Measurements from ENCODE around the gene DMD.

Gene DMD

DNA sequence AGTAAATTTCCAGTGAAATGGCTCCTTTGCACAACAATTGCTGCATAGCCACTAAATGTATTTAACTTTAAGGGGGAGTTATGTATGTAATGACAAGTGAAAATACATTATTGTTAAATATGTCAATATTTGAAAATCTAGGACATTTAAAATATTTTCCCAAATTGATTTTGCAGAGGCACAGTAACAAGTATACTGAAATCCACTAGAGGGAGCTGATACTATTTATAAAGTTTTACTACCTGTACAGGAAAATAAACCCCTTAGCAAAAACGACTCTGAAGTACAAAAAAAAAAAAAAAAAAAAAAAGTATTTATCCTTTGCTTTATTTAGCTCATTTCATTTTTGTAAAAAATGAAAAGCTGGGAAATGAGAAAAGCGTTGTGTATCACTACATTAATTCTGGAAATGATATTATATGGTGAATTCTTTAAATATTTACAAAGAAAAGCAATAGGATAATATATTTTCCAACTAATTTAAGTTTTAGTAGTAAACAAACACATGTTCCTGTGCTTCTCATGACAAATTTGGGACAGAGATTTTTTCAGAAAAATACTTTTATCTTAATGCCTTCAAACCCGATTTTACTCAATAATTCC lies 727.7 kb downstream of the DMD start:
- TF ChIP-seq TAF1 (IDR thresholded peaks at IDR 0.05; ENCODE audit: borderline replicate concordance, insufficient read depth, low read length) = no peak
- TF ChIP-seq SIN3A (IDR thresholded peaks at IDR 0.05; ENCODE audit: borderline replicate concordance, insufficient read depth, low read length) = no peak

DNA sequence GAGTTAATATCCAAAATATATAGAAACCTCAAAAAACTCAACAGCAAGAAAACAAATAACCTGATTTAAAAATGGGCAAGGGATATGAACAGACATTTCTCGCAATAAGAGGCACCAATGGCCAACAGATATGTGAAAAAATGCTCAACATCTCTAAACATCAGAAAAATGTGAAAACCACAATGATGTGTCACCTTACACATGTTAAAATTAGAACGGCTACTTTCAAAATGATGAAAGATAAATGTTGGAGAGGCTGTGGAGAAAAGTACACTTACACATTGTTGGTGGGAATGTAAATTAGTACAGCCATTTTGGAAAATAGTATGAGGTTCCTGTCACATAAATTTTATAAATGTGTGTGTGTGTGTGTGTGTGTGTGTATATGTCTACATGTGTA lies 731.3 kb downstream of the DMD start:
- TF ChIP-seq FOXP2 (optimal IDR thresholded peaks at IDR 0.05; ENCODE audit: borderline replicate concordance, extremely low read depth, extremely low read length, insufficient read depth) (no peak), SIN3A (IDR thresholded peaks at IDR 0.05; ENCODE audit: borderline replicate concordance, insufficient read depth, low read length) (no peak), POLR2AphosphoS5 (IDR thresholded peaks at IDR 0.05; ENCODE audit: low read depth, low read length) (no peak), TAF1 (IDR thresholded peaks at IDR 0.05; ENCODE audit: borderline replicate concordance, insufficient read depth, low read length) (no peak)
- TF ChIP-seq, protein P1, sequence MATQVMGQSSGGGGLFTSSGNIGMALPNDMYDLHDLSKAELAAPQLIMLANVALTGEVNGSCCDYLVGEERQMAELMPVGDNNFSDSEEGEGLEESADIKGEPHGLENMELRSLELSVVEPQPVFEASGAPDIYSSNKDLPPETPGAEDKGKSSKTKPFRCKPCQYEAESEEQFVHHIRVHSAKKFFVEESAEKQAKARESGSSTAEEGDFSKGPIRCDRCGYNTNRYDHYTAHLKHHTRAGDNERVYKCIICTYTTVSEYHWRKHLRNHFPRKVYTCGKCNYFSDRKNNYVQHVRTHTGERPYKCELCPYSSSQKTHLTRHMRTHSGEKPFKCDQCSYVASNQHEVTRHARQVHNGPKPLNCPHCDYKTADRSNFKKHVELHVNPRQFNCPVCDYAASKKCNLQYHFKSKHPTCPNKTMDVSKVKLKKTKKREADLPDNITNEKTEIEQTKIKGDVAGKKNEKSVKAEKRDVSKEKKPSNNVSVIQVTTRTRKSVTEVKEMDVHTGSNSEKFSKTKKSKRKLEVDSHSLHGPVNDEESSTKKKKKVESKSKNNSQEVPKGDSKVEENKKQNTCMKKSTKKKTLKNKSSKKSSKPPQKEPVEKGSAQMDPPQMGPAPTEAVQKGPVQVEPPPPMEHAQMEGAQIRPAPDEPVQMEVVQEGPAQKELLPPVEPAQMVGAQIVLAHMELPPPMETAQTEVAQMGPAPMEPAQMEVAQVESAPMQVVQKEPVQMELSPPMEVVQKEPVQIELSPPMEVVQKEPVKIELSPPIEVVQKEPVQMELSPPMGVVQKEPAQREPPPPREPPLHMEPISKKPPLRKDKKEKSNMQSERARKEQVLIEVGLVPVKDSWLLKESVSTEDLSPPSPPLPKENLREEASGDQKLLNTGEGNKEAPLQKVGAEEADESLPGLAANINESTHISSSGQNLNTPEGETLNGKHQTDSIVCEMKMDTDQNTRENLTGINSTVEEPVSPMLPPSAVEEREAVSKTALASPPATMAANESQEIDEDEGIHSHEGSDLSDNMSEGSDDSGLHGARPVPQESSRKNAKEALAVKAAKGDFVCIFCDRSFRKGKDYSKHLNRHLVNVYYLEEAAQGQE (IDR thresholded peaks at IDR 0.05; ENCODE audit: insufficient read depth in 1 of 2, low read depth in 2 of 2, low read length in 2 of 2) = no peak

DNA sequence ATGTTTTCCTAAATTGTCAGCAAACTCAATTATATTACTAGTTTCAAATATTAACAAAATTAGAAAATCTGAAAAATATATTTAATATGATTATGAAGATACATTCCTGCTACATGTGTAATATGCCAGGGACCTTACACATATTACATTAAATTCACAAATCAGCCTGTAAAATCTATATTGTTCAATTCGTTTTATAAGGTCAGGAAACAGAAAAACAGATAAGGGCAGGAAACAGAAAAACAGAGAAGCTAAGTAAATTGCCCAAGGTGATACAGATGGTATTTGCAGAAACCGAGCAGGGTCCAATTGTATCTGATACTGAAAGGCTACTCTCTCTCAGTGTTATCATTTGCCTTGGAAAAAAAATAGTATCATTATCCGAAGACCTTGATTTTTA lies 739.0 kb downstream of the DMD start:
- no peak for TF ChIP-seq POLR2AphosphoS5 (IDR thresholded peaks at IDR 0.05; ENCODE audit: low read depth, low read length)
- TF ChIP-seq, protein P1 (IDR thresholded peaks at IDR 0.05; ENCODE audit: insufficient read depth in 1 of 2, low read depth in 2 of 2, low read length in 2 of 2) = no peak
- no peak for TF ChIP-seq TAF1 (IDR thresholded peaks at IDR 0.05; ENCODE audit: borderline replicate concordance, insufficient read depth, low read length)
- no peak for TF ChIP-seq FOXP2 (optimal IDR thresholded peaks at IDR 0.05; ENCODE audit: borderline replicate concordance, extremely low read depth, extremely low read length, insufficient read depth)
- no peak for TF ChIP-seq SIN3A (IDR thresholded peaks at IDR 0.05; ENCODE audit: borderline replicate concordance, insufficient read depth, low read length)

DNA sequence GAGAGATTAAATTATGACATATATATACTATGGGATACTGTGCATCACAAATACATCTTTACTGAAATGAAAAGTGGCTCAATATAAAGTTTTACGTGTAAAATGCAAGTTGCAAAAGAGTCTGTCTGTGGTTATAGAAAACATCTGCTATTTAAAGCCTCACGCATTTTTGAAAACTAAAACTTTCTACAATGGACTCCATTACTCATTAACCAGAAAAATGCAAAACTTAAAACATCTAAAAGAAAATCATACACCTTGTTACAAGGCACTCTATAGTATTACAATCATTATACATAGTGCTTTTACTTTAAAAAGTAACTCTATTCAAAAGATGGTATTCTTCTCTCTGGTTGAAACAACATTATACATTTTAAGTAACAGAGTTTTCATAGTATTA lies 755.6 kb downstream of the DMD start:
- TF ChIP-seq SIN3A (IDR thresholded peaks at IDR 0.05; ENCODE audit: borderline replicate concordance, insufficient read depth, low read length) (no peak), FOXP2 (optimal IDR thresholded peaks at IDR 0.05; ENCODE audit: borderline replicate concordance, extremely low read depth, extremely low read length, insufficient read depth) (no peak), POLR2AphosphoS5 (IDR thresholded peaks at IDR 0.05; ENCODE audit: low read depth, low read length) (no peak), TAF1 (IDR thresholded peaks at IDR 0.05; ENCODE audit: borderline replicate concordance, insufficient read depth, low read length) (no peak)
- TF ChIP-seq, protein P1 (IDR thresholded peaks at IDR 0.05; ENCODE audit: insufficient read depth in 1 of 2, low read depth in 2 of 2, low read length in 2 of 2) = no peak

DNA sequence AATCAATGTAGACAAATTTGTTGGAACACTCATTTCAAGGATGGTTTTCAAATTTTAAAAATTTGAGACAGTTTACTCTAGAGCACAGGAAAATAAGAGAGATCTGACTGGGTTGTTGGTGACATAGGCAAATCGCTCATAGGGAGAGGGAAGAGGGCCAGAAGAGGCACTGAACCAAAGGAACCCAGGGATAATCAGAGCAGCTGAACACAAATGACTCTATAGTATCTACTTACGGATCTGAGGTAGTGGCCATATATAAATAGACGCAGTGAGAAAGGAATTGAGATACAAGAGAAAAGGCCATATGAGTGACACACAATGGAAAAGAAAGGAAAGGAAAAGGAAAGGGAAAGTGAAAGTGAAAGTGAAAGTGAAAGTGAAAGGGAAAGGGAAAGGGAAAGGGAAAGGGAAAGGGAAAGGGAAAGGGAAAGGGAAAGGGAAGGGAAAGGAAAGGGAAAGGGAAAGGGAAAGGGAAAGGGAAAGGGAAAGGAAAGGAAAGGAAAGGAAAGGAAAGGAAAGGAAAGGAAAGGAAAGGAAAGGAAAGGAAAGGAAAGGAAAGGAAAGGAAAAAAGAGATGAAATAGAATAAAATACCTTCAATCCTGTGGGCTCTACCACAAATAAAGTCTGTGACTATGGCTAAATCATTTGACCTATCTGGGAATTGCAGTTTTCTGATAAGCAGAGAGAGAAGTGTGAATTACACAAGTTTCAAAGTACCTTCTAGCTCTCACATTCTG lies 759.2 kb downstream of the DMD start:
- TF ChIP-seq TAF1 (IDR thresholded peaks at IDR 0.05; ENCODE audit: borderline replicate concordance, insufficient read depth, low read length) (no peak), POLR2AphosphoS5 (IDR thresholded peaks at IDR 0.05; ENCODE audit: low read depth, low read length) (no peak), SIN3A (IDR thresholded peaks at IDR 0.05; ENCODE audit: borderline replicate concordance, insufficient read depth, low read length) (no peak), FOXP2 (optimal IDR thresholded peaks at IDR 0.05; ENCODE audit: borderline replicate concordance, extremely low read depth, extremely low read length, insufficient read depth) (no peak)
- TF ChIP-seq, protein P1 (IDR thresholded peaks at IDR 0.05; ENCODE audit: insufficient read depth in 1 of 2, low read depth in 2 of 2, low read length in 2 of 2) = no peak
